Activated CD4-positive, alpha-beta T cell treated with anti-CD3 and anti-CD28 coated beads for 1 hour (primary cell): ENCODE data around the gene KANK4.
"Not testable (repeated sequence)": the region's sequence is repeated elsewhere in the genome, so short reads cannot be mapped to it uniquely, and the experiment has no call there.

Experiments used
- DNase-seq: peaks from one replicate; pipeline ENCODE4 v3.0.0-alpha.2; 2020

Gene KANK4

DNA sequence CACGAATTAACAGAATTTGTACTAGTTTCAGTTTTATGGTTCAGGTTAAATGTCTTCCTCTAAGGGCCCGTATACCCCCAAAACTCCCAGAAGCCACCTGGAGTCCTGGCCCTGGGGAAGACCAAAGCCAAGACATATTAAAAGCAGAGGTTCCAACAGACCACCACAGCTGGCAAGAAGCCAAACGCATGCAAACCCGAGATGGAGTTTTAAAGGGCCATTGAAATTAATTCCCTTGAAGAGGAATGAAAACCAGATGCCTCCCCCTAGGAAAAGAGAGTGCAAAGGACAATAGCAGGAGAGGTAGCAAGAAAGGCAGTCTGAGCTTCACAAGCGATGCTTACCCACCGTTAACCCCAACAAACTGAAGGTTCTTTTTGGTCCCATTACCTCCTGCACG, 48.1 kb downstream of the KANK4 start:
- DNase-seq: no peak

DNA sequence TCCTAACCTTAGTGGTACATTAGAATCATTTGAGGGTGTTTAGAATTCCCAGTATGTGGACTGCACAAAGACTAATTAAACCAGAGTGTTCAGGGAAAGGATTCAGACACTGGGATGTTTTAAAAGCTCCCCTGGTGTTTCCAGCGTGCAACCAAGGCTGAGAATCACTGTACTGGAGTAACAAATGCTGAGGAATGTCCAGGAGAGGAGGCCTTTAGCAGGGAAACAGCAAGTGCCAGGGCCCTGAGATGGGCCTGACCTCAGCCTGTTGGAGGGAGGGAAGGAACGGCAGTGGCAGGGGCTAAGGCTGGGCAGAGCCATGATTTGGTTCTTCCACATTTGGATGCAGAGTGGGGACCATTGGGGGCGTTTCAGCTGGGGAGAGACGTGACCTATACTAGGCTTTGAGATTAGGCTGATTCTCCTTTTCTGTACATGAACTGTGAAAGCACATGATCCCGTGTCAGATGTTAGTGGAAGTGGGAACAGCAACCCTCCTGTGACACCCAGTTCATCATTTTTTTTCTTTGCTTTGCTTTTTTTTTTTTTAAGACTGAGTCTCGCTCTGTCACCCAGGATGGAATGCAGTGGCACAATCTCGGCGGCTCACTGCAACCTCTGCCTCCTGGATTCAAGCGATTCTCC, 49.3 kb downstream of the KANK4 start:
- DNase-seq: no peak

DNA sequence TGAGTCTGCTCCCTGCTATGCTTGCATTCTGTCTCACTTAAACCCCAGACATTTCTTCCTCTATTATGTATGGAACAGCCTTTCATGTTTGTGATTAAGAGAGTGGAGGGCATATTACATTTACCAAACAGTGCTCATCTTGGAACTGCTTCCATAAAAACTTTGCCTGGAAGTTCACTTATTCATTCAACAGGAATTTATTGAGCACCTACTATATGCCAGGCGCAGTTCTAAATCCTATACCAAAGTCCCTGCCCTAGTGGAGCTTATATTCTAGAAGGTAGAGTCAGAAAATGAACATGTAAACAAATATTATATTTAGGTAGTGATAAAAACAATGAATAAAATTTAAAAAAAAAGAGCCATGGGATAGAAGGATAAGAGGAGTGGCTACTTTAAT, 49.8 kb downstream of the KANK4 start:
- DNase-seq: no peak

DNA sequence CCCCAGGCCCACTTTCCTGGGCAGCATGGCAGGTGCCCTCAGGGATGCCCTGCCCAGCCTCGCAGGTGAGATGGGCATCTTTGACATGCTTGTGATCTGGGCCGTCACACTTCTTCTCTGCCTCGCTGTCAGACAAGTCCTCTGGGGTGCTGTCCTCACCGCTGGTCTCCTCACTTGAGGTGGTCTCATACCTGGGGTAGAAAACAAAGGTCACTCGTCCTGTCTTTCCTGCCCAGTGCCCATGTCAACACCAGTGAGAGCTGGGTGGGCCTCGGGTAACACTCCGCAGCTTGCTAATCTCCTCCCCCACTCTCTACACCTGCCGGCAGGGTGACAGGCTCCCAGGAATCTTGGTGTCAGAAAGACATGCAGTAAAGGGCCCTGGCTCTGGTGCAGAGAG, 50.9 kb downstream of the KANK4 start:
- DNase-seq: no peak

DNA sequence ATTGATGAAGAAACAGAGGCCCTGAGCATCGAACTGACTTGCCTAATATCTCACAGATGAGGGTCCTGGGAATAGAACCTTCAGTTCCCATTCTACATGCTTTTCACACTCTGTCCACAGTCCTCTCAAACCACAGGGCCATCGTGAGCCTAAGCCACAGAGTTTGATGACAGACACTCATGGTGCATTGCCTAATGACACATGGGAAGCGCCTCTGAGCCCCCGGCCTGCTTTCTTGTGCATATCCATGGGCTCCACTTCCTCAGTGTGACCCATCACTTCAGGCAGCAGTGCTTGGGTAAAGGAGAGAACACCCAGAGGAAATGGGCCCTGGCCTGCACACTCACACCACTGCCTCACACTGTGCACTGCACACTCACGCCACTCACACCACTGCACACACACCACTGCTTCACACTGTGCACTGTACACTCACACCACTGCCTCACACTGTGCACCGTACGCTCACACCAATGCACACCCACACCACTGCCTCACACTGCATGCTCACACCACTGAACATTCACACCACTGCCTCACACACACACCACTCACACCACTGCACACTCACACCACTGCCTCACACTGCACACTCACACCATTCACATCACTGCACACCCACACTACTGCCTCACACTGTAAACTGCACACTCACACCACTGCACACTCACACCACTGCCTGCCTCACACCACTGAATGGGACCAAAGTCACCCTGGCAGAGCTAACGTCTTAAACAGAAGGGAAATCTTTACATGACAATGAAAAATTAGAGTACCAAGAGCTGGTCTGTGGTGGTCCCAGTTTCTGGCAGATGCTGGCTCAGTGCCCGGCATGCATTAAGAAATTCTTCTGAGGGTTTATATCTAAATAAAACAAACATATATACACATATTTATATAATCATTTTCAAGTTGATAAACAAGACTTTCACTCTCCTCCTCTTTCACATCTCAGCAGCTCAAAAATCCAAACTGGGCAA, 53.0 kb downstream of the KANK4 start:
- no peak for DNase-seq

DNA sequence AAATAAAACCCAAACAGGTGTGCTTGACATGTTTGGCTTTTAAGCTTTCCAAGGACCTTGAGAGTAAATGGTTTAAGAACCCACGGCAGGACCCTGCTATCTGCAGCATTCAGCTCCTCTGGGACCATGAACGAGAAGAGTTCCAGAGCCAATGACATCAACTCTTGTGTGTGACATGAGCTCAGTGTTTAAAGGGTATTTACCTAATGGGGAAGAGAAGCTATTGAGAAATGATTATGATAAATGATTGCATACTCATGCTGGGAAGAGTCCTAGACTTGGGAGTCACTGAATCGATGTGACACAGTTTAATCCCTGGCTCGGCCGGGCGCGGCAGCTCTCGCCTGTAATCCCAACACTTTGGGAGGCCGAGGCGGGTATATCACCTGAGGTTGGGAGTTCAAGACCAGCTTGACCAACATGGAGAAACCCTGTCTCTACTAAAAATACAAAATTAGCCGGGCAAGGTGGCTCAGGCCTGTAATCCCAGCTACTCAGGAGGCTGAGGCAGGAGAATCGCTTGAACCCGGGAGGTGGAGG, 55.4 kb downstream of the KANK4 start:
- DNase-seq: no peak

DNA sequence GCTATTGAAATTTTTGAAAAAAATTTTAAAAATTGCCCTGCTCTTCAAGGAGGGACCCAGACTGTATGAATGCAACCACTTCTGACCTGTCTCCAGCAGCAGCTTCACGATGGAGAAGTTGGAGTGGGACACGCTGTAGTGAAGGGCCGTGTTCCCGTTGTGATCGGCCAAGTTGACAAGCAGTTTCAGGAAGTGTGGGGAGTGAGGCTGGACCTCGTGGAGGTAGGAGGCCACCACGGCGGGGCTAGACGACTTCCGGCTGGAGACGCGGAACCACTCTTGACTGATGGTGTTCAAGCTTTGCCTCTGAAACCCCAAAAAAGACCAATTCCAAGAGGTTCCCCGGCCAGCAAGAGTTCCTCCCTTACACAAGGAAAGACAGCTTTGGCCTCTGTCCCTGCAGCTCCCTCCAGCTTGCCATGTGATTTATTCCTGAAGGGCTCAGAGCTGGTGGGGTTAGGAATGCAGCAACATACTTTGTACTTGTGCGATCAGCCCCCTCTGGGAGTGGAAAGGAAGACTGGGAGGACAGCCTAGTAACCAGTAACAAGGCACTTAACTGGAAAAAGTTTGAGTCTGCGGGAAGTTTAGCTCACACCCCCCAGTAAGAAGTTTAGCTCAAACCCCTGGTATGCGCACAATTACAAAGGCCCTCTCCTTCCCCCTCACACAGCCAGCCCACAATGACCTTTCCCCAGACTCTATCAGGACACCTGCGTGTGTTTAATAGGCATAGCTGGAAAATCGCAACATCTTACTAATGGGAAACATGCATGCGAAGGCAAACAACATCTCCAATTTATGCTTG, 56.0 kb downstream of the KANK4 start:
- DNase-seq: no peak

DNA sequence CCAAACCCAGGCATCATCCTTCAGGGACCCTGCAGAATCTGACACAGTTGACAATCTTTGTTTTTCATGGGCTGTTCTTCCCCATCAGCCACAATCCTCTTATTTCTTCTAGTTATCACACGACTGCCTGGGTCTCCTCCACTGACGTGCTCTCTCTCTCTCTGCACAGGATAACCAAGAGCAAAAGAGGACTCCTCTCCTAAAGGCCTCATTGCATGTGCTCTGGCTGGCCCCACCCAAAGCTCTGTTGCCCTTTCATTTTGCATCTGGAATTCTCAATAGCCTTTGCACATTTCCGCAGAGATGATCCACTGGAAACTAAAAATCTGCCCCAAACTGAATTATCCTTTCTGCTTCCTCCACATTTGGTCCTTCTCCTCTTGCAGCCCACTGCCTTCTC, 58.5 kb downstream of the KANK4 start:
- DNase-seq: no peak

DNA sequence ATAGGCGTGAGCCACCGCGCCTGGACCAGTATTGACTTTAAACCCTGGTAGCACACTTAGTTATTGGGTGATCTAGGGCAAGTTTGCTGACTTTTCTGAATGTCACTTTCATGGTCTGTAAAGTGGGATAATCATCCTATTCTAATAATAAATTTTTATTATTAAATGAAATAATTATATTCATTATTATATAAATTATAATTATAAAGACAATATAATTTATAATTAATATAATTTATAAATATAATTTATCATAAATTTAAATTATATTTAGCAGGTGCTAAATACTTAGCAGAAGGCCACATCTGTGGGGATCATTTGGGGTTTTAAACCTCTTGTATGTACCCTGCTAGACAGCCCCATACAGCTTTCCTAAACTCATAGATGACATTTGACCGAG, 59.7 kb downstream of the KANK4 start:
- DNase-seq: no peak

DNA sequence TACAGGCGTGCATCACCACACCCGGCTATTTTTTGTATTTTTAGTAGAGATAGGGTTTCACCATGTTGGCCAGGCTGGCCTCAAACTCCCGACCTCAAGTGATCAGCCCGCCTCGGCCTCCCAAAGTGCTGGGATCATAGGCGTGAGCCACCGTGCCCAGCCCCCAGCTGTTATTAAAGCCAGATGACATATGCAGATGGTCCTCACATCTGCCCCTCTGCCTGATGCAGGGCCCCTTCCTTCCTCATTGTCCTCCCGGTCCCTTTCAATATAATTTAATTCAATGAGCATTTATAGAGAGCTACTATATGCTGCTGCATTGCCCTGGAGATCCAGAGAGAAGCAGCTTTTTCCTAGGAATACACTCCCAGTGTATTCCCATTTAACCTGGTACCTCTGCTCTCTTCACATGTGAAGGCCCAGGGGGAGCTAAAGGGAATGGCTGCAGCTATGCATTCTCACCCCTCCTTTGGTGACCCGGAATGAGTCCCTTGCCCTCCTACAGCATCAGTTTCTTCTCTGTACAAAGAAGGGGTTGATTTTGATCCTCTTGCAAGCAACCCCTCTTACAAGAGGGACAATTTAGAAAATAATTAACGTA, 69.0 kb downstream of the KANK4 start:
- no peak for DNase-seq

DNA sequence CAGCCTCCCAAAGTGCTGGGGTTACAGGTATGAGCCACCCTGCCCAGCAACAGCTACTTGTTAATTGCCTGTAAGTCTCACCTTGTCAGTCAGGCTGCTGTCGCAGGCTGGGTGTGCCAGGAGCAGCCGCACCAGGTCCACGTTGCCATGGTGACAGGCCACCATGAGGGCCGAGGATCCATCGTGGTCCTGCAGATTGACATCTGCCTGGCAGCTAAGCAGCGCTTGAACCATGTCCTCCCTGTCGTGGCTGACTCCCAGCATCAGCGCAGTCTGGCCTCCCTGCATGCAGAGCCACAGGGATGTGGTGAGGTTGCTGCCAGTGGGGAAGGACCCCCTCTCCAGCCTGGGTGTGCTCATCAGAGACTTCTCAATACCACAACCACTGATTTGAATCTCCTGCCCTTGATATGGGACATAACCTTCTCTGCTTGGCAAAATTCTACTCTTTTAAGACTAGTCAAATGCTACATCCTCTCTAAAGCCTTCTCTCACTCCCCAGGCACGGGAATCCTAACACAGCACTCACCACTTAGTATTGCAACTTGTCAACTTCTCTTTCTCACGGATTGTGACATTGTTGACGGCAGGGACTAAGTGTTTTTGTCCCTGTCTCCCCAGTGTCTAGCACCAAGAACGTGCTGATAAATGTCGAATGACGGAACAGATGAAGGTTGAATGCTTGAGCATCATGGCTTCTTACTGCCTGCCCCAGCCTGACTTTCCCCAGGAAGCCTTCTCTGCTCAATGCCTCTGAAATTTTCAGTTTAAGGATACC, 71.7 kb downstream of the KANK4 start:
- no peak for DNase-seq

DNA sequence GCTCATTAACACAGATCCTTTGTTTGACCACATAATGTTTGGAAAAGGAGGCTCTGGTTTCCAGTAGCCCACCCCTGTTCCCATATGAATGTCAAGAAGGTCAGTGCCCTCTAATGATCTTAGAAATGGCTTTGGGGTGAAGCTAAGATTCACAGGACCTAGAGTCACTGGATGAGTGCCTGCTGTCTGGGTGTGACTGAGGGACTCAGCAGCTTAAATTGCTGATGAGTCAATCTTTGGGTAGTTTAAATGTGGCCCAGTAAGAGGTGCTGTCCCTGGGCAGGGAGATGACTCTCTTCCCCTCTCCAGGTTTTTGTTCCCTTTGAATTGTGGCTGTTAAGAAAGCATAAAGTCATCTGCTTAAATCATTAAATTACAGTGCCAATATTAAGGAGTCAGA, 74.0 kb downstream of the KANK4 start:
- no peak for DNase-seq

DNA sequence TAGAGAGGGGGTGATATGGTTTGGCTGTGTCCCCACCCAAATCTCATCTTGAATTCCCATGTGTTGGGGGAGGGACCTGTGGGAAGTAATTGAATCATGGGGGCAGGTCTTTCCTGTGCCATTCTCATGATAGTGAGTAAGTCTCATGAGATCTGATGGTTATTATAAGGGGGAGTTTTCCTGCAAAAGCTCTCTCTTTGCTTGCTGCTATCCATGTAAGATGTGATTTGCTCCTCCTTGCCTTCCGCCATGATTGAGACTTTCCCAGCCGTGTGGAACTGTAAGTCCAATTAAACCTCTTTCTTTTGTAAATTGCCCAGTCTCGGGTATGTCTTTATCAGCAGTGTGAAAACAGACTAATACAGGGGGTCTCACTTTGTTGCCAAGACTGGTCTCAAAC, 74.9 kb downstream of the KANK4 start:
- not testable (repeated sequence) for DNase-seq

DNA sequence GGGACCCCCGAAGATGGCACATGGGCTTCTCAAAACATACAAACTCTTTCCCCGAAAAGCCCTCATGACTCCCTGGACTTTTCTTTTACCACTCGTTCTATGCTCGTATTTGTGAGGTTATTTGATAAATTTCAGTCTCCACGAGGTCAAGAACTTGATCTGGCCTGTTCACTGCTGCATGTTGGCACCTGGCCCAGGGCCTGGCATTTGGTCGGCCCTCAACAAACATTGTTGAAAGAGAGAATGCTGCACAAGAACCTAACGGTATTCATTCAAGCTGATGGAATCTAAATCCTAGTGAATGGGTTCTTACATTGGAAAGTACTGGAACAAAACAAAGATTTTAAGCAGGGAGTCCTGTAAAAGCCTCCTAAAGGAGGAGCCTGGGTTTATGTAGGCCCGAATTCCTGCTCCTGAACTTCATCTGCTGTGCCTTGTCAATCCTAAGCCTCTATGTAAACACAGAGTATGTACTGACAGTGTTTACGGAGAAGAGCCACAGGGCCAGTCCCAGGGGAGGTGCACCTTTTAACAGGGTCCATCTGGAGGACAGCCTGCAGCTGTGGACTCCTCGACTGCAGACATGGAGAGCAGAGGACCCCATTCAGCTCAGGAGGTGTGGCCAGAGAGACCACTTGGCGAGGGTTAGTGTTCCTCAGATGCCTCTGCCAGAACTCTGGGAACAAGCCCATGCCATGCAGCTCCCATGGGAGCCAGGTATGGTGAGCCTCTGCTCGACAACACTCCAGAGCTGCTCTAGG, 77.7 kb downstream of the KANK4 start:
- DNase-seq: no peak

DNA sequence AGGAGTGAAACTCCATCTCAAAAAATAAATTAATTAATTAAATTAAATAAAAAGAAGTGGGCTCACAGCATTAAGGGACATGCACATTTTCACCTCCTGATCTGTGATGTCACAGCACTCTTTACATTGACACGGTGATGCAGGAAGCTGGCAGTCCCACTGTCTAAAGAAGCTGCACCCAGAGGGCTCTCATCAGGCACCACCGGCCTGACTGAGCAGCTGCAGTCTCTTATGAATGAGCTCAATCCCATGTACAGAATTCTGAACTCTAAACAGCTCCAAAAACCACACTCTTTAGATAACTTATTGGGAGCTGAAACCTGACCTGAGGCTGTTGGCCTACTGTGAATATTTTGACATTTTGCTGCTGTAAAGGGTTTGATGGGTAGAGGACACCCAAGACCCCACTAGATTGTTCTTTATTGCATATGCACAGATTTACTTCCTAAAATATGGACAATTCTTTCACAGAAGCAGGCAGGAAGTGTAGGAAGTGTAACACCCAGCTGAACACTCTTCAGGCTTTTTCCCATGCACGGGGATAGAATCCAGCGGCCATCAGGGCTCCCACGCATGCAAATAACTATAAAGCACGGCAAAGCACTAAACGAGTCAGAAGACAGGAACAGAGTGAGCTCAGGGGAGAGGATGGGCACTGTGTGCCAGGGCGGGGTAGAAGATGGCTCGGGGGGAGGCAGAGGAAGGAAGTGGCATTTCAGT, 78.4 kb downstream of the KANK4 start:
- DNase-seq: no peak

DNA sequence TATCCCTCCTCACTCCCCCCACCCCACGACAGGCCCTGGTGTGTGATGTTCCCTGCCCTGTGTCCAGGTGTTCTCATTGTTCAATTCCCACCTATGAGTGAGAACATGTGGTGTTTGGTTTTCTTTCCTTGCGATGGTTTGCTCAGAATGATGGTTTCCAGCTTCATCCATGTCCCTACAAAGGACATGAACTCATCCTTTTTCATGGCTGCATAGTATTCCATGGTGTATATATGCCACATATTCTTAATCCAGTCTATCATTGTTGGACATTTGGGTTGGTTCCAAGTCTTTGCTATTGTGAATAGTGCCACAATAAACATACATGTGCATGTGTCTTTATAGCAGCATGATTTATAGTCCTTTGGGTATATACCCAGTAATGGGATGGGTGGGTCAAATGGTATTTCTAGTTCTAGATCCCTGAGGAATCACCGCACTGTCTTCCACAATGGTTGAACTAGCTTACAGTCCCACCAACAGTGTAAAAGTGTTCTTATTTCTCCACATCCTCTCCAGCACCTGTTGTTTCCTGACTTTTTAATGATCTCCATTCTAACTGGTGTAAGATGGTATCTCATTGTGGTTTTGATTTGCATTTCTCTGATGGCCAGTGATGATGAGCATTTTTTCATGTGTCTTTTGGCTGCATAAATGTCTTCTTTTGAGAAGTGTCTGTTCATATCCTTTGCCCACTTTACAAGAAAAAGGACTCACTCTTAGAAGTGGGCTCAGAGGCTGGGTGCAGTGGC, 79.4 kb downstream of the KANK4 start:
- DNase-seq: not testable (repeated sequence)

DNA sequence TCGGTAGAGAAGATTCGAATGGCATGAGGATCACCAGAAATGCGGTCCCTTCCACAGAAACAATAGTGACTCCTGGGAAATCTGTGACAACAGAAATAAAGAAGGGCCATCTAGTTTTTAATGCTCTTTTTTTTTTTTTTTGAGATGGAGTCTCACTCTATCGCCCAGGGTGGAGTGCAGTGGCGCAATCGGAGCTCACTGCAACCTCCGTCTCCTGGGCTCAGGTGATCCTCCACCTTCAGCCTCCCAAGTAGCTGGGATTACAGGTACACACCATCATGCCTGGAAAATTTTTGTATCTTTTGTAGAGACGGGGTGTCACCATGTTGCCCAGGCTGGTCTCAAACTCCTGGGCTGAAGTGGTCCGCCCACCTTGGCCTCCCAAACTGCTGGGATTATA, 80.7 kb downstream of the KANK4 start:
- no peak for DNase-seq

DNA sequence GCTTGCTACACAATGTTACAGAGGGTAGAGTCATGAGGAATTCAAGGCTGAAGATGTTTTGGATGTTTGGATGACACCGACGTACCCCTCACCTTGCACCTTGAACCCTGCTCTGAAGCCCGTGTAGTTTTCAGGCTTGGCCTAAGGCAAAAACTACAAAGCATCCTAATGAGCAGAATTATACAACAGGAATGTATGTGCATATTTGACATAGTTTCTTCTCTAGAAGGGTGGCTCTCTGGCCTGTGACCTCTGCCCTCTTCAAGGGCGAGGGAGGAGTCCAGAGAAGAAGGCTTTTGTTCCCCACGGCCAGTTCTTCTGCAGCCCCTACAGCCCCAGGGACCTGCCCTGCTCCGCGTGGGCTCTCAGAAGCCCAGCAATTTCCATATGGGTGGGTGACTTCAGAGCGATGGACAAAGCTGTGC, 81.3 kb downstream of the KANK4 start:
- DNase-seq: no peak

DNA sequence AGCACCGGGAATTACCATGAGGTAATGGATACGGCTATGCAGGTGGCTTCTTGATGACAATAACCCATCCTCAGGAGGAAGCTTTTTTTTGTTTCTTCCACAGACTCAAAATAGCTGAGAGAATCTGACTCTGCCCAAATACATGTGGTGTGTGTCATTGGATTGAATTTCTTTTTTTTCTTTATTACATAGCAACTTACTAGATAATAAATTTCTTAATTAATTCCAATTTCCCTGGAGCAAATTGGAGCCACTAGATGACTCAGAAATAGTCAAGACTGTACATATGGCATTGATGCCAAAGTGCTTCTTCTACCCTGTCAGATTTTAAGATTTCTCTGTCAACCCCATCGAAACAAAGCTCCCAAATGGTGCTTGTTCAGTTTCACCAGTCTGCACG, 81.9 kb downstream of the KANK4 start:
- DNase-seq: no peak

DNA sequence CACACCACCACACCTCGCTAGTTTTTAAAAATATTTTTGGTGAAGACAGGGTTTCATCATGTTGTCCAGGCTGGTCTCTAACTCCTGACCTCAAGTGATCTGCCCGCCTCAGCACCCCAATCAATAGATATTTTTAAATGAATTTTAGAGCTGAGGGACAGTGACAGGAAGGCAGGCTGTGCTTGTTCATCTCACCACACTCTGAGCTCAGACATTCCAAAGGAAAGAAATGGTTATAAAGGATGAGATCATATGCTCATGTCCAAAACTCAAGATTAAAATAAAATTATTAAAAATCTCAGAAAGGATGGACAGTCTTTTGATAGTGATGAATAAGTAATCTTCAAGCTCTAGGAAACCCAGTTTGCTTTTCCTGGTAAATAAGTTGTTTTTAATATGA, 83.7 kb downstream of the KANK4 start:
- DNase-seq: no peak
